ENCODE results near the gene MYOM1. TPM values are rescaled to one million over a fixed set of nuclear protein-coding genes. Genes with fewer than 3 reads are reported as not detected.

MYOM1 gene
- total RNA-seq, 4 donors from 2014 or later = 2.3 to 3.1 (median 3.1) TPM

DNA sequence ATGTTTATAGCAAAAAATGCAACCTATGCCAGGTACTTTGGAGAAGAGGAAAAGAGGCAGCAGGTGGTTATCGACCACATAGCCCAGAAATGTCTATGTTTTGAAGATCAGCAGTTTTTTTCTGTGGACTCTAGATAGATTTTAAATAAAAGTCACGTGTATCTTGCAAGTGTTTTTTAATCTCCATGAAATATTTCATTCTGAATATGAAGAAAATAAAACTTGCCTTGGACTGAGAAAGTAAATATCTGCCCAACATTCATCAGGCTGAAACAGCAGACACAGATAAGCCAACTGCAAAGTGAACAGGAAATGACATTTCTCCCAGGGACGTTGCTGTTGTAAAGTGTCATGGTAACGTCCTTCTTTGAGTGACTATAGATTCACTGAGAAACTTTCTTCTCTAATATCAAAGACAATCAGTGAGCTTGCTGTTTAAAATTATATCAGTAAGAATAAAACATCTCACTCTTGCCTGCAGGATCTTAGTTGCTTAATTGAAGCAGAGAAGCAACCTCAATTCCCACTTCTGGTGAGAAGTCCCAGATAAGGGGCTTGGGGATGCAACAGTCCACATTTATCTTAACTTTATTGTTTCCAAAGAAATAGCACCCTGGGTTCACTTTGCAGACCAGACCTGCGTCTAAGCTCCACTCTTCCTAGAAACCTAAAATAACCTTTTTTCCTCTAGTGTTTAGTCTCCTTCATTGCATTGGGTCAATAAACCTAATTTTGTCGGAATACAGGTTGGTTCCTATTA, 6.3 kb downstream of the MYOM1 start:
- intact Hi-C loops (cut with DNase I) = no loop called here
- H3K4me1 ChIP-seq = peaks cover 0 to 8% of the 10 kb centered on the region in 2 donors
- TF ChIP-seq POLR2A (IDR thresholded peaks at IDR 0.05) = no peak
- TF ChIP-seq, protein P1, sequence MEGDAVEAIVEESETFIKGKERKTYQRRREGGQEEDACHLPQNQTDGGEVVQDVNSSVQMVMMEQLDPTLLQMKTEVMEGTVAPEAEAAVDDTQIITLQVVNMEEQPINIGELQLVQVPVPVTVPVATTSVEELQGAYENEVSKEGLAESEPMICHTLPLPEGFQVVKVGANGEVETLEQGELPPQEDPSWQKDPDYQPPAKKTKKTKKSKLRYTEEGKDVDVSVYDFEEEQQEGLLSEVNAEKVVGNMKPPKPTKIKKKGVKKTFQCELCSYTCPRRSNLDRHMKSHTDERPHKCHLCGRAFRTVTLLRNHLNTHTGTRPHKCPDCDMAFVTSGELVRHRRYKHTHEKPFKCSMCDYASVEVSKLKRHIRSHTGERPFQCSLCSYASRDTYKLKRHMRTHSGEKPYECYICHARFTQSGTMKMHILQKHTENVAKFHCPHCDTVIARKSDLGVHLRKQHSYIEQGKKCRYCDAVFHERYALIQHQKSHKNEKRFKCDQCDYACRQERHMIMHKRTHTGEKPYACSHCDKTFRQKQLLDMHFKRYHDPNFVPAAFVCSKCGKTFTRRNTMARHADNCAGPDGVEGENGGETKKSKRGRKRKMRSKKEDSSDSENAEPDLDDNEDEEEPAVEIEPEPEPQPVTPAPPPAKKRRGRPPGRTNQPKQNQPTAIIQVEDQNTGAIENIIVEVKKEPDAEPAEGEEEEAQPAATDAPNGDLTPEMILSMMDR (IDR thresholded peaks at IDR 0.05) = no peak
- 59 to 65% methylated on average over 6 of the region's 6 CpGs for WGBS, 2 donors
- no peaks in the 10 kb centered on the region for H3K27me3 ChIP-seq
- H3K9me3 ChIP-seq = no peaks in the 10 kb centered on the region
- H3K4me3 ChIP-seq (replicated peaks in 1 of 3) = no peak overlapping the region
- DNase-seq = no peak
- no peaks in the 10 kb centered on the region for H3K36me3 ChIP-seq
- H3K27ac ChIP-seq = no peak overlapping the region

DNA sequence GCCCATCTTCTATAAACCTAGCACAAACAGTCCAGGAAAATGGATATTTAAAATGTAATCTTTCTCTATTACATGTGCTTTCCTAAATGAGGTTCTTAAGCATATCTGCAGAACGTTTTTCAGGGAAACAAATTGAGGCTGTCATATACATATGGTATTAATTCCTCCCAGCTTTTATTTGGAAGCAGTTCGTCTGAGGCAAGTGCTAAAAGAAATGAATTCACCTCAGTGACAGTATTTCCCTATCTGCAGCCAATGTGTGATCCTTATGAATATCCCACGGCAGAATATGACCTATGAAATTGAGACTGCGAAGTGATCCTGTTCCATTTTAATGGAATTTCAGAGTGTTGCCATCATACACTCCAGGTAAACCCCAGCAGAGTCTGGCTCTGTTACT, 7.1 kb downstream of the MYOM1 start:
- Histone ChIP-seq H3K4me3 (replicated peaks in 1 of 3) (no peak overlapping the region), H3K9me3 (no peaks in the 10 kb centered on the region), H3K4me1 (peaks cover 0 to 8% of the 10 kb centered on the region in 2 donors), H3K36me3 (no peaks in the 10 kb centered on the region), H3K27me3 (no peaks in the 10 kb centered on the region), H3K27ac (no peak overlapping the region)
- intact Hi-C loops (cut with DNase I) = no loop called here
- DNase-seq = no peak
- TF ChIP-seq, protein P1 (IDR thresholded peaks at IDR 0.05) = no peak
- 85 to 91% methylated on average over 4 of the region's 4 CpGs for WGBS, 2 donors

DNA sequence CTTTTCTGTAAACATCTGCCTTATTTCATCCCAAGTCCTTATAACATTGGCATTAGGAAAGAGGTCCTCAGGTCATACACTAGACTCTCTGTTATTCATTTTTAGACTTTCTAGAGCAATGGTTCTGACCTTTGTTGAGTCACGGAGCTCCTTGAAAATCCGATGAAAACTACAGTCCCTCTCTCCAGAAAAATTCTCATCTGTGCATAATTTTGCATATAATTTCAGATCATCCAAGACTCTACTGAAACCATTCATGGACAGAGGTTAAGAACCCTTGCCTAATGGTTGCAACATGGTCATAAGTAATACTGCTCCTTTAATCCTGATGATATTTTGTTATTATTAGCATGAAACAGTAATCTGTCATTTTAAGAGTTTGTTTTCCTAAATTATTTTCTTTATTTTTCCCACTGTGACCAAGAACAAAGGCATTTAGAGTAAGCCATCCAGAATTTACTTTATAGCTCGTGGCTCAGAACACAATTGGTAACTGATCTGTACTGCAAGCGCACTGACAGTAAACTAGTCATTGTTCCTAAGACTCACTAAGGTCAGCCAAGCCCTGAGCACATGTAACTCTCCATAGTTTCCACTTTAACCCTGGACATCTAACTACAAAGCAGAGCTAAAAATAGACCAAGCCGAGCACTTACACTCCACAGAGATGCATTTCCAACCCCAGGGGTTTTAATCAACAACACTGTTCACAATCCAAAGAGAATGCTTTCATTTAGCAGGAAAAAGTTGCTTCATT, 8.4 kb downstream of the MYOM1 start:
- intact Hi-C loops (cut with DNase I) = no loop called here
- 55 to 56% methylated on average over 5 of the region's 5 CpGs for WGBS, 2 donors
- H3K4me3 ChIP-seq (replicated peaks in 1 of 3) = no peak overlapping the region
- TF ChIP-seq POLR2A (IDR thresholded peaks at IDR 0.05) = no peak
- TF ChIP-seq, protein P1 (IDR thresholded peaks at IDR 0.05) = no peak
- H3K36me3 ChIP-seq = no peaks in the 10 kb centered on the region
- no peaks in the 10 kb centered on the region for H3K9me3 ChIP-seq
- H3K4me1 ChIP-seq = peaks cover 0 to 8% of the 10 kb centered on the region in 2 donors
- no peak overlapping the region for H3K27ac ChIP-seq
- no peaks in the 10 kb centered on the region for H3K27me3 ChIP-seq
- DNase-seq = no peak

DNA sequence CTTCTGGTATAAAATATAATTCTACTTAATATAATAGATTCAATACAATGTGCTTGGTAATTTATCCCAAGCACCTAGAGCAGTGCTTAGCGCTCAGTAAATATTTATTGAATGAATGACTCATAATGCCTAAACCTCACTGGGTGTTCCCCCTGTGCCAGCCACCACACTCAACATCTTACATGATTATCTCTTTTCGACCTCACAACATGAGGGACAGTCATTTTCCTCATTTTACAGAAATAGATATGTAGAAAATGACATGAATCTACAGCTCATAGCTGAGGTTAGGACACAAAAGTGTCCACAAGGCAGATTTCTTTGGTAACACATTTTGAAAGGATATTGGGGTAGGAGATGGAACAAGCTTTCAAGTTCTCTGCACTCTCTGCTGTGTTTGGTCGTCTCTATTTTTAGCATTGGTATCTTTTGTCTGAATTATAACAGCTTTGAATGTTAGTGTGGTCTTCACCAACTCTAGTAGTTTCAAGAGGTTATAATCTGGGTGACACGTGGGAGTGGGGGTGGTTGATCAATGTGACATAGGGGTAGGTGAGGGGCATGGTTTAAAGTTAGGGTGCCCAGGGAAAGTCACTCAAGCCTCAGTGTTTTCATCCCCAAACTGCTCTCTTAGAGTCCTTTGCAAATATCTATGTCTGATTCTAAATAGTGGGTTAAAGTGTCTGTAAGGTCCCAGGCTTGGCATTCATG, 9.8 kb downstream of the MYOM1 start:
- Histone ChIP-seq H3K27ac (no peak overlapping the region), H3K27me3 (no peaks in the 10 kb centered on the region), H3K4me3 (replicated peaks in 1 of 3) (no peak overlapping the region), H3K9me3 (no peaks in the 10 kb centered on the region), H3K4me1 (peaks cover 0 to 8% of the 10 kb centered on the region in 2 donors), H3K36me3 (no peaks in the 10 kb centered on the region)
- WGBS, 2 donors = 85 to 88% methylated on average over 4 of the region's 4 CpGs
- intact Hi-C loops (cut with DNase I) = no loop called here
- TF ChIP-seq, protein P1 (IDR thresholded peaks at IDR 0.05) = no peak
- TF ChIP-seq POLR2A (IDR thresholded peaks at IDR 0.05) = no peak
- DNase-seq = no peak

Data from thyroid gland (tissue), 4 donors.